ENCODE measurements around the gene LIN7C.

Gene LIN7C

GRCh38 chr11:27447288-27448183 is 59.0 kb downstream of the LIN7C start:
- no peak for DNase-seq (ENCODE audit: low spot score)

GRCh38 chr11:27445625-27446024 is 60.9 kb downstream of the LIN7C start:
- DNase-seq (ENCODE audit: low spot score), result no peak

GRCh38 chr11:27444801-27445215 is 61.8 kb downstream of the LIN7C start:
- DNase-seq (ENCODE audit: low spot score), result no peak

All from germinal center (tissue), 1 donor.